HG02938 (cell line): Measurements from ENCODE around the gene RDH16.
A peak's percentile ranks its signal among the peaks of the same experiment; 100 is the strongest.

Source experiments
- ATAC-seq: cut with Tn5 transposase; IDR thresholded peaks from one replicate; pipeline ENCODE4 v1.9.1; 2021; ENCODE audit warnings: mild to moderate bottlenecking, moderate library complexity; ENCODE audit not compliant: unreplicated experiment

Gene RDH16, protein sequence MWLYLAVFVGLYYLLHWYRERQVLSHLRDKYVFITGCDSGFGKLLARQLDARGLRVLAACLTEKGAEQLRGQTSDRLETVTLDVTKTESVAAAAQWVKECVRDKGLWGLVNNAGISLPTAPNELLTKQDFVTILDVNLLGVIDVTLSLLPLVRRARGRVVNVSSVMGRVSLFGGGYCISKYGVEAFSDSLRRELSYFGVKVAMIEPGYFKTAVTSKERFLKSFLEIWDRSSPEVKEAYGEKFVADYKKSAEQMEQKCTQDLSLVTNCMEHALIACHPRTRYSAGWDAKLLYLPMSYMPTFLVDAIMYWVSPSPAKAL

DNA sequence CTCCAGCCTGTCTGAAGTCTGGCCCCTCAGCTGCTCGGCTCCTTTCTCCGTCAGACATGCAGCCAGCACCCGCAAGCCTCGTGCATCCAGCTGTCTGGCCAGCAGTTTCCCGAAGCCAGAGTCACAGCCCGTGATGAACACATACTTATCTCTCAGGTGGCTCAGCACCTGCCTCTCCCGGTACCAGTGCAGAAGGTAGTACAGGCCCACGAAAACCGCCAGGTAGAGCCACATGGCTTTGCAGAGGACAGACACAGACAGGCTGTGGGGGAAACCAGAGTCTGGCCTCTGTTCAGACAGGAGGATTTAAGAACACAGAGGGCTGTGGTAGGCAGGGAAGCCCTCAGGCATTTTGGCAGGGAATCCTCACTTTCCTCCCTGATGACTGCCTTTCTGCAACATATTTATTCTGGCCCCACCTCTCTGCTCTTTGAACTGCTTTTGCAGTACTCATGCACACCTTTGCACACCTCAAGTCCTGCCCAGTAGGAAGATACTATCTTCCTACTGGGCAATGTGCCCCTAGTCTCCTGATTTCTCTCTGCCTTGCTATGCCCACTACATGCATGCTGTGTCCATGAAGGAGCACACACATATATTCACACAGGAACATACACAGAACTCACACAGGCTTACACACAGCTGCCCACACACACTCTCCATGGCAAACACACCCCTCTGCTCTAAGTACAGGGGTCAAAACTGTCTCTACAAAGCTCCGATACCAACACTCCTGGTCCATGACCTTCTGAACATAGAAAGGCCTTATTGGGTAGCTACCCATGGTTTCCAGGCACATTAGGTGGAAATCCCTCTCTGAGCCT lies at the start of gene RDH16:
TSS of gene RDH16 (minus strand) at position 380 of the 824 bp plus-strand sequence. CDS start at position 234, 146 bp downstream.
- ATAC-seq = no peak

DNA sequence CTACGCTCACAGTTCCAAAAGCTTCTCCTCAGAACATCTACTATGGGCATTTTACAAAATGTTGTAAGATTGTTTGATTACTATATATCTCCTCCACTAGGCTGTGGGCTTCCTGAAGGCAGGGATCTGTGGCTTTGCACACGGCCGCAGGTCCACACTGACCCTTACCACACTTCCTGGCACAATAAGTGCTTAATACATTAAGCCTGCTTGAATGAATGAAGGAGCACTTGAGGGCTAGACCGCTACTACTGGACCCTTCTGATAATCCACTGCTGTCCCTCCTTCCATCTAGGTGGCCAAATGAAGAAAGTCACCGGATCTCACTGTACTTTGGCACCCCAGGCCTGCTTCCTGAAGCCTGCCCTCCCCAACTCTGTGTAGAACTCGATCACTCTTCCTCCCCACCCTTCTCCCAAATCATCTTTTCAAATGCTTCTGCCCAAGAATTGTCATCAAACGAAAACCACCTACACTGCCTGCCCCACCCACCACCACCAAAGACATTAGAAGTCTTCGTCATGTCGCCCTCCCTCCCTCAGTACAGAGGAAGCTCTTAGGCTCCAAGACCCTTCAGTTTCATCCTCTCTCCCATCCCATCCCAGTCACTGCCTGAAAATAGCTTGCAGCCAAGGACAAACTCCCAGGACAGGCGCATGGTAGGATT lies 49.5 kb upstream of the RDH16 start:
- peak; percentile 6 for ATAC-seq

DNA sequence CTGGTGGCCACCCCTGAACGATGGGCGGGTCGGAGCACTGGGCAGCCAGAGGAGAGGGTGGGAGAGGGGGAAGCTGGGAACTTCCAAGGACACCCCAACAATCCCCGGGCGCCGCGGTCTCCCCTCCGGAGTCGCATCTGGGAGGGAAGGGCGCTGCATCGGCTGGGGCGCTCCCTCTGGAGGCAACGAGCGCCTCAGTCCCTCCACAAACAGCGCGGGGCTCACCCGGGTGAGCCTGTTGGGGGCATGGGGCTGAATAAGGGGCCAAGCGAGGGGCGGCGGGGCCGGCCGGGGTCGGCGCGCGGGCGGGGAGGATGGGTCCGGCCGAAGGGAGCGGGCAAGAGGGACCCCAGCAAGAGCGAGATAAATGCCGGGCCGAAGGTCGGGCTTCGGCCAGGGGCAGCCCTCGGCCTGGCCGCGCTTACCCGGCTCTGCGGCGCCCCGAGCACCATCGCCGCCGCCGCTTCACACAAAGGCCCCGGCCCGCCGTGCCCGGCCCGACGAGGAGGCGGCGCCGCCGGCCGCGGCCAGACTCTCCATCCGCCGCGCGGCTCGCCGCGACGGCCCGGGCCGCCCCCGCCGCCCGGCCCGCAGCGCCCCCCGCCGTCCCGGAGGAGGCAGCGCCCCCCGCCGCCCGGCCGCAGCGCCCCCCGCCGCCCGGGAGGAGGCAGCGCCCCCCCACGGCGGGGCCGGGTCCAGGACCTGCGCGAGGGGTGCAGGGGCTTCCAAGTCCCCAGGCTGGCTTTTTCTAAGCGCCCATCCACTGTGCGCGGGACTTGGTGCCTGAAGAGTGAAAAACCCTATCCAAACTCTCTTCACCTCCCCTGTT lies 48.8 kb upstream of the RDH16 start, which contains the start of gene ZBTB39:
TSS of gene ZBTB39 (minus strand) at position 567 of the 829 bp plus-strand sequence. CDS start 1,629 bp downstream, outside the sequence.
- peak; percentile 45 for ATAC-seq

DNA sequence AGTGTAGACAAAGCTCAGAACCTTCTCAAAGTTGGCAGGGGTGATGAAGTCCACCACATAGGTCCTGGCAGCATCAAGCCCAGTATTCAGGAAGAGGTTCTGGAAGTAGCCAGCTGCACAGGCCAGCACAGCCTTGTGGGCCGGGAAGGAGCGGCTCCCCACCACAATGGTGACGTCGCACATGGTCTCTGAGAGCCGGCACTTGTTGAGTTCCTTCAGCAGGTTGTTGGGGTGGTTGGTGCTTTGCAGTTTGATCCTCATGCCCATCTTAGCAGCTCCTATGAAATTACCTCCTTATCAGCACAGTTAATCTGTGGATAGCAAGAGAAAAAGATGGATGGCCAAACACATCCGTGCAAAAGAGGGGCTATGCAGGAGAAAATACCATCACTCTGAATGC lies 47.2 kb upstream of the RDH16 start:
- ATAC-seq = no peak

DNA sequence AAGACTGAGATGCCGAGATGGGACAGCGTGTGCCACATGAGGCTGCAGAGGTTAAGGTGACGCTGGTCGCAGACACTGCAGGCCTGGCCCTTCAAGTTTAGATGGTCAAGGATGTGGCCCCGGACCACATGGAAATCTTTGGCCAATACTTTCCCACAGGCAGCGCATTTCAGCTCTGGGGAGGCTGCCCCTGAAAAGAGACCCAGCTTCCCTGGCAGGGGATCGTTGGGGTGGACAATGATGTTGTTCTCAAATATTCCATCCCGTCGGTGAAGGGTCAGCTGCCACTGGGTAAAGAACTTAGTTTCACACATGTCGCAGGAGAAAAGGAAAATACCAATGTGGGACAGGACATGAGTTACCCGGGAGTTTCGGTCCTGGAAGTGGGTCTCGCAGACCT lies 46.0 kb upstream of the RDH16 start:
- no peak for ATAC-seq

DNA sequence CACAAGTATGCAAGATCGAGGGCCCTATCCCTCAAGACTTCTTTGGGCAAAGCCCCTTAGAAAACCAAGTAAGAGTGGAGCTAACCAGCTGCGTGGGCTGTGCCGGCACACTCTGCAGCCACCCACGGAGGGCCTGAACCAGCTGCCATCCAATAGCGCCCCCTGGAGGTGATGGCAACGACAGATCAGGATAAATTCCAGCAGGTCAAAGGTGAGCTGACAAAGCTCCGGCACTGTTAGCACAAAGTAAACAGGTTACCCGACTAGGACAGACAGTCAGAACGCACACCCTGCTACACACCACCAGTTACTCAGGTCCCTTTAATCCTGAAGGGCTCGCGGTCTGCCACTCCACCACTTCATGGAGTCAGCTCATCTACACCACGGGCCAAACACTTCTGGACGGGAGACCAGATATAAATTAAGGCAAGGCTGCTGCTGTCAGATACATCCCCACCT lies 44.1 kb upstream of the RDH16 start:
- ATAC-seq = no peak

DNA sequence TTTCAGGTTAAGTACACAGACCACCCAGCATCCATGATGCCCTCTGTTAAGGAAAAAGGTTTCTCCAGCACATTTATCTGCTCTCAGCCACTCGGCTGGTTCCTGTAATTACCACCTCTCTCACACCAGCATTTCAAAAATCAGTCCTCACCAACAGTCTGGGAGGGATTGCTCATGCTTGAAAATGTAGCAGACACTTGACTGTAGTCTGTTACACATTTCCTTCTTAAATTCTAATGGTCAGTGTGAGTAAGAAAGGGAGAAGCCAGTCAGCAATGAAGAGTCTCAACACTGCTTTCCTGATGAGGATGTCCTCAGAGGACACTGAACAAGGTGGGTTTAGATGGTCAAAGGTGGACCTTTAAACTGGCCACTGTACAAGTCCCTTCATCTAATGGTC lies 43.0 kb upstream of the RDH16 start:
- no peak for ATAC-seq

DNA sequence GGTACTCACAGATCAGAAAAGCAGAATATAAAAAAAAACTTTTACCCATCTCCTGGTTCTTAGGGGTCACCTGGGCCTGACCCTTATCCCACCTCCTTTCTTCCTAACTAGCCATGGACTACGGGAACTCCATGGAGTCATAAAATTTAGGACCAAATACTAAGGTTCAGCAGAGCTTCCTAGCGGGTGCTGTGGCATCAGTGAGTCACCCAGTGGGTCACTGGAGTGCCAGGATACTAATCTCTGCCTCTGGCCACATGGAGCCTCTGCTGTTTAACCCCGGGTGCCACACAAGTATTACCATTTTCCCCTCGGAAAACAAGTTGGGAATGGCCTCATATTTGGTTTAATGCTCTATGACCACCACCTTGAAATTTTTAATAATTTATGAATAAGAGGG lies 42.0 kb upstream of the RDH16 start:
- no peak for ATAC-seq

DNA sequence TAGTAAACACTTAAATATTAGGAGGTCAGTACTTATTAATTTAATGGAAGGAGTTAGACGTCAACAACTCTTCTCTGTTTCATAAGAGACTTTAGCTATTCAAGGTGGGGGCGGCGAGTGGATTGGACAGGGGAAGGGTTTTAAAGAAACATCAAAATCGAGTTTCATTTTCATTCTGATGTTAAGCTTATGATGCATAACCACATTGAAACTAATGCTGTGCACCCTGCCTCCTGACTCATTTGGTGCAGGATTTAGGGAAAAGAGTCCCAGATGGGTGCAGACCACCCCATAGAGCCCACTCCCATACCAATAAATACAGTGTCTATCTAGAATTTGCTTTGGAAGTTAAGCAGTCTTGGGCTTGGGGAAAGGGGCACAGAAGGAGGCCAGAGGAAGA lies 41.6 kb upstream of the RDH16 start:
- ATAC-seq = peak; percentile 82

DNA sequence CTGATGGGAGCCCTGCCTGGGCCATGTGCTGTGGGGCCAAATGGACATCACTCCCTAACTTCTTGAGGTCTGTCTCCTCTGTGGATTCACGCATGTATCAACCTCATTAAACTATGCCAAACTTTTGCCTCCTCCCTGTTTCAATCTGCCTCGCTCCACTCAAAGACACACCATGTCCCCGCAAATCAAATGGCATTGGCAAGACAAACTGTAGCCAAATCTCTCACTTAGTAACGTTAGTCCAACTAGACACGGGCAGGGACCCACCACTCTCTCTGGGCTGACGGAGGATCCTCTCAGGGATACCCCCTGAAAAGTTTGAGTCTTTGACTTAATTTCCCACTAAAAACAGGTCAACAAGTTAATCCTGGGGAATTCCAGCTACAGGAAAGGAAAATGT lies 40.9 kb upstream of the RDH16 start:
- no peak for ATAC-seq

DNA sequence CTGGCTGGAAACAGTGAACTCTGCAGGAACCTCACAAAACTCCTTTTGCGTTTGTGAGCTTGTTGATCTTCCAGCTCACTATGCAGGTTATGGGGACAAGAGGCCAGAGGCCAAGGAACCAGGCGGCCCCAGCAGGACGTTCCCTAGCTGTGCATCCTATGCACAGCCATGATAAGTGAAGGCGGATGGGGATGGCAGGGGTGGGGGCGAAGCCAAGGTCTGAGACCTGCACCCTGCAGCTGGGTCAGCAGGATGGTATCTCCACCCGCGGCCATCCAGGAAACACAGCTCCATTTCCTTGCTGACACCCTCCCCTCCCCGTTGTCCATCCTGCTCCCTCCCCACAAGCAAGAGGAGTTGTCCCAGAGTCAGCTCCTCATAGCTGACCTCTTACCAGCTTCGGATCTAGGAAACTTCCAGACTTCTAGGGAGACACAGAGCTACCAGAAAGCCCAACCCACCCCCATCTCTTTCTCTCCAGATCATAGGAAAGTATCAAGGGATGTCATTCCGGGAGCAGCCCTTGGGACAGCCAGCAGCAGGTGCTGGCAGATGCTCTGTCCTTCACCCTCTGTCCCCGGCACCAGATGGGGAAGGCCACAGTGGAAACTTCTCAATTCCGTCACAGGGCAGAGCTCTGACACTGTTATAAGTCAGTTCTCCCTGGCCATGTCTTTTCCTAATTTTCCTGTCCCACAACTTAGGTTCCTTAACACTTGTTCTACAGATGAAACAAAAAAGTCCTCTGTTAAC lies 39.6 kb upstream of the RDH16 start:
- ATAC-seq = no peak

DNA sequence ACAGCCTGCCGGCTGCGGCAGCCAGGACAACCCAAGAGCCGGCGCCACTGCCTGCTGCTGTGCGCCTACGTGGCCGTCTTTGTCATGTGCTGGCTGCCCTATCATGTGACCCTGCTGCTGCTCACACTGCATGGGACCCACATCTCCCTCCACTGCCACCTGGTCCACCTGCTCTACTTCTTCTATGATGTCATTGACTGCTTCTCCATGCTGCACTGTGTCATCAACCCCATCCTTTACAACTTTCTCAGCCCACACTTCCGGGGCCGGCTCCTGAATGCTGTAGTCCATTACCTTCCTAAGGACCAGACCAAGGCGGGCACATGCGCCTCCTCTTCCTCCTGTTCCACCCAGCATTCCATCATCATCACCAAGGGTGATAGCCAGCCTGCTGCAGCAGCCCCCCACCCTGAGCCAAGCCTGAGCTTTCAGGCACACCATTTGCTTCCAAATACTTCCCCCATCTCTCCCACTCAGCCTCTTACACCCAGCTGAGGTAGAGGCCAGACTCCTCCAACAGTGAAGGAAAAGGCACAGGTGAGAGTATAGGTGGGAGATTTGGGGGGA lies 38.6 kb upstream of the RDH16 start:
- ATAC-seq = no peak

DNA sequence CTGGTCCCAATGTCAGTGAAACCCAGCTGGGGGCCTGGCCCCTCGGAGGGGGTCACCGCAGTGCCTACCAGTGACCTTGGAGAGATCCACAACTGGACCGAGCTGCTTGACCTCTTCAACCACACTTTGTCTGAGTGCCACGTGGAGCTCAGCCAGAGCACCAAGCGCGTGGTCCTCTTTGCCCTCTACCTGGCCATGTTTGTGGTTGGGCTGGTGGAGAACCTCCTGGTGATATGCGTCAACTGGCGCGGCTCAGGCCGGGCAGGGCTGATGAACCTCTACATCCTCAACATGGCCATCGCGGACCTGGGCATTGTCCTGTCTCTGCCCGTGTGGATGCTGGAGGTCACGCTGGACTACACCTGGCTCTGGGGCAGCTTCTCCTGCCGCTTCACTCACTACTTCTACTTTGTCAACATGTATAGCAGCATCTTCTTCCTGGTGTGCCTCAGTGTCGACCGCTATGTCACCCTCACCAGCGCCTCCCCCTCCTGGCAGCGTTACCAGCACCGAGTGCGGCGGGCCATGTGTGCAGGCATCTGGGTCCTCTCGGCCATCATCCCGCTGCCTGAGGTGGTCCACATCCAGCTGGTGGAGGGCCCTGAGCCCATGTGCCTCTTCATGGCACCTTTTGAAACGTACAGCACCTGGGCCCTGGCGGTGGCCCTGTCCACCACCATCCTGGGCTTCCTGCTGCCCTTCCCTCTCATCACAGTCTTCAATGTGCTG lies 38.0 kb upstream of the RDH16 start:
- ATAC-seq = no peak

DNA sequence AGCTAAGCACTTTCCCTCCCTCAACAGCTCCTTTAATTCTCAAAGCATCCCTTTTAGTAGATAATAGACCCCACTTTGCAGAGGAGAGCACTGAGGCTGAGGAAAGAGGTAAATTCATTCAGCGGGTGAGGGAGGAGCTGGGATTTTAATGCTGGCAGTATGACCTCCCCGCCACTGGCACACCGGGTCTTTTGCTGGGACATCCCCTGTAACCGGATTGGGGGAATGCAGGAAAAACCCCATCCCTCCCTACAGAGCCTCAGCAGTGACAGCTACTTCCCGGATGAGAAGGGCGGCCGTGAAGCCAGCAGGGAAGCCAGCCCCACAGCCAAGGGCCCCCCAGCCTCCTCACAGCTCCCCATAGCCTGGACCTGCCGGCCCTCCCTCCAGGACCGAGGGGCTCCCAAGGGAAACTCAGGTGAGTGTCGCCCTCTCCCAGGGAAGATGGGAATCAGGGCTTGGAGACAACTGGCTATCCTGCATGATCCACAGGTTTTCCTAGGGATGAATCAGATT lies 36.9 kb upstream of the RDH16 start:
- no peak for ATAC-seq

DNA sequence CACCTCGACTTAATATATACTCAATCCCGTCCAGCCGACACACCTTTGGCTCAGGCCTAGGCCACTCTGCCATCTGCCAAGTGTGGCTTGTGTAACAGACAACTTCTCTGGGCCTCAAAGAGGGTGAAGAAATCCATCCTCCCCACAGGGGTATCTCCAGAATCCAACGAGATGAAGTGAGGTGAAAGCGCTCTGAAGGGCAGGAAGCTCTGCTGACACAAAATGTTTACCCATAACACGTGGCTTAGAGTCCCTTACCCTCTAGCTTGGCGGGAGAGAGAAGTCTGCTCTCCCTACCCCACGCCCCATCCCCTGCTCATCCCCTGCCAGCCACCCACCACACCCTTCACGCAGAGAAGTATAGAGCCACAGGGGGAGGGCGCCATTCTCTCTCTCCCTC lies 35.9 kb upstream of the RDH16 start:
- ATAC-seq = no peak

DNA sequence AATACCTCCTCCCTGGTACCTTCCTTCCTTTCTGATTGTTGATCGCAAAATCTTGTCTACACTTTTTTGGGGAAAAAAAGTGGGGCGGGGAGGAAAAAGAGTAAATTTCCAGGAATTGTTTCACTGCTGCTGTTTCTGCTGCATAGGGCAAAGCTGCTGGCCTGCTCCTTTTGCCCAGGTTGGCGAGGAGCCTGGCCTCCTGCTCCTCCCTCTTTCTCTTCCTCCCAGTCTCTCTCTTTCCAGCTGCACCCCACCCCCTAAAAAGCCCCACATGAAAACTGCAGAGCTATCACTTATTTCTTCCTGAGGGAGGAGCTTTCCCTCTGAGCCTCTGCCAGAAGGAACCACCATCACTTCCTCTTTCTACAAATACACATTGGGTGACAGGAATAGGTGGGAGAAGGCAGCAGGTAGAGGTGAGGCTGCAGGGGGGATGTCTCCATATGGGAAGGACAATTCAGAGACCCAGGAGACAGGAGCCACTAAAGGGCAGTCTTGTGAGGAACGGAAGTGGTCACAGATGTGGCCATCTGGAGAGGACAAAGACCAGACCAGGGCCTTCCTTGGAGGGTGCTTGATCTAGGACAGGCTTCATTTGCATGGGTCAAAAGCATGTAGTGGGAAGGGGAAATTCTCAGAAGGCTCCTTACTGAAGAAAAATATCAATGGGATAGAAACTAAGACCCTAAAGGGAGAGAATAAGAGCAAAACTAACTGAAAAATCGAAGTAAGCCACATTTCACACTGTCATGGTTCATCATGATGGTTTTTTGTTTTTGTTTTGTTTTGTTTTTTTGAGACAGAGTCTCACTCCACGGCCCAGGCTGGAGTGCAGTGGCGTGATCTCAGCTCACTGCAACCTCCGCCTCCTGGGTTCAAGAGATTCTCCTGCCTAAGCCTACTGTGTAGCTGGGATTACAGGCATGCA lies 34.2 kb upstream of the RDH16 start:
- no peak for ATAC-seq

DNA sequence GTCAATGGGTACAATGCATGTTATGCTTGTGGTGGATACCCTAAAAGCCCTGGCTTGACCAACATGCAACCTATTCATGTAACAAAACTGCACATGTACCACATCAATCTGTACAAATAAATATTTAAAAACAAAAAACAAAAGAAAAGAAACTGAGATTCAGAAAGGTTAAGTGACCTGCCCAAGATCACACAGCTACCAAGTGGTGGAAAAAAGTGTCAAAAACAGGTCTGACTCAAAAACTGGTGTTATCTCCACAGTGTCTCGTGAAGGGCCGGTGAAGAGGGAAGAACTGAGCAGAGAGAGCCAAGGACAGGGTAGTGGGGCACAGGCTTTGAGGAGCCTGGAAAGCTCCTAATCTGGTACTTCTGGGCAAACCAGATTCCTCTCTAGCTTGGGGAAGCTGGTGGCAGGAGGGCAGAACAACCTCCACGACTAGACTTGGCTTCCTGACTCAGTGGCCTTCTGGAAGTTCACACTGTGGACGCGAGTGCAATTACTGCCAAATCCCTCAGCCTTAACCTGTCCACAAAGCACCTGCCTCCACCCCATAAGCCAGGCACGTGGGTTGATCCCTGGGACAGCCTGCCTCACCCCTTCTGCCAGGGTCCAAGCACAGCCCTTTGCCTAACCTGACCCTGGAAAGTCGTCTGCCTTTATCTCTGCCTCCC lies 33.4 kb upstream of the RDH16 start:
- no peak for ATAC-seq
